Measurements from ENCODE around the gene LRRC56. TPM values are rescaled to one million over a fixed set of nuclear protein-coding genes. Genes with fewer than 3 reads are reported as not detected.

Gene LRRC56
- total and polyA plus RNA-seq, 9 of the 15 experiments (the other 6 are each of a cell fraction or from before 2014, with no cell fraction given), result 0.03 to 4.5 (median 1.0) TPM; not detected in 1

GRCh38 chr11:518463-519202, 18.7 kb upstream of the LRRC56 start (continued):
- TF ChIP-seq PREB (CRISPR knock-in tag; IDR thresholded peaks at IDR 0.05) (no peak), NBN (IDR thresholded peaks at IDR 0.05; ENCODE audit: low read depth) (no peak), ELF2 (CRISPR knock-in tag; IDR thresholded peaks at IDR 0.05) (no peak), CREBBP (IDR thresholded peaks at IDR 0.05; ENCODE audit: low read depth, low read length) (no peak), IRF1 (CRISPR knock-in tag; IDR thresholded peaks at IDR 0.05; ENCODE audit: borderline replicate concordance) (peak; percentile 23; the same call in 1 of the 2 replicates), MEF2A (IDR thresholded peaks at IDR 0.05; ENCODE audit: control insufficient read depth, low read depth, low read length) (no peak), ZNF224 (CRISPR knock-in tag; IDR thresholded peaks at IDR 0.05) (no peak), ZNF740 (CRISPR knock-in tag; IDR thresholded peaks at IDR 0.05) (0 out of 2 replicates have a peak, but pooled peaks have one; percentile 32), ZNF740 (tag; IDR thresholded peaks at IDR 0.05) (0 out of 4 replicates have a peak, but pooled peaks of 1 of the 2 experiments have one; percentile 21), RBM17 (IDR thresholded peaks at IDR 0.05; ENCODE audit: borderline replicate concordance, low read depth, low read length) (no peak), MNT (conservative IDR thresholded peaks at IDR 0.05) (peak; percentile 72 to 83), ARID4B (CRISPR knock-in tag; IDR thresholded peaks at IDR 0.05) (peak; percentile 76), ZNF23 (CRISPR knock-in tag; IDR thresholded peaks at IDR 0.05) (no peak), HBP1 (CRISPR knock-in tag; IDR thresholded peaks at IDR 0.05) (no peak)
